H1 (cell line): ENCODE results near the gene NDUFB2. TPM values are rescaled to one million over a fixed set of nuclear protein-coding genes. Genes with fewer than 3 reads are reported as not detected.

Source experiments
- CTCF ChIA-PET: fragments of 300-600 bp; sonication (Branson Sonifier 250); formaldehyde crosslinking; loops from one replicate; lab custom pipeline; 2021; ENCODE audit not compliant: partially characterized antibody; lab: Charles Lee
- POLR2A ChIA-PET: fragments of 300-600 bp; sonication (Branson Sonifier 250); formaldehyde crosslinking; loops from one replicate; lab custom pipeline; 2021; ENCODE audit warnings: inconsistent platforms; ENCODE audit not compliant: partially characterized antibody; lab: Charles Lee
- DNase-seq, 2 experiments: peaks; one replicate each; pipeline versions ENCODE4 v3.0.0 to v3.0.0-alpha.2; 2010 to 2022; ENCODE audit warnings: low spot score in 2 of 2, low read depth in 1 of 2, mixed read lengths in 1 of 2
- FAIRE-seq: peaks from 2 replicates; lab custom pipeline; 2011; peaks lifted over from hg19 to GRCh38; lab: Jason Lieb, UNC
- H2AFZ ChIP-seq: 2 replicates; pipeline ENCODE4 v1.8.1; 2012; ENCODE audit warnings: low read length, inconsistent platforms
- H2AK5ac ChIP-seq: 2 replicates; pipeline ENCODE4 v1.6.1; 2013; ENCODE audit warnings: low read depth, low read length
- H2BK120ac ChIP-seq: replicated peaks from 2 replicates; pipeline ENCODE3; 2013; ENCODE audit warnings: low read depth, low read length, inconsistent platforms
- H2BK12ac ChIP-seq: 2 replicates; pipeline ENCODE4 v1.6.1; 2013; ENCODE audit warnings: low read depth, low read length
- H2BK15ac ChIP-seq: 2 replicates; pipeline ENCODE4 v1.6.1; 2013; ENCODE audit warnings: low read length
- H2BK20ac ChIP-seq: 2 replicates; pipeline ENCODE4 v1.6.1; 2013; ENCODE audit warnings: low read length
- H2BK5ac ChIP-seq: 2 replicates; pipeline ENCODE4 v1.6.1; 2013; ENCODE audit warnings: low read depth, low read length
- H3K14ac ChIP-seq: 2 replicates; pipeline ENCODE4 v1.6.1; 2013; ENCODE audit warnings: inconsistent platforms; ENCODE audit not compliant: insufficient read length
- H3K18ac ChIP-seq: 2 replicates; pipeline ENCODE4 v1.6.1; 2013; ENCODE audit warnings: low read length; ENCODE audit errors: extremely low read depth
- H3K23ac ChIP-seq: 2 replicates; pipeline ENCODE4 v1.6.1; 2013; ENCODE audit warnings: inconsistent platforms; ENCODE audit not compliant: insufficient read length
- H3K23me2 ChIP-seq: 2 replicates; pipeline ENCODE4 v1.6.1; 2013; ENCODE audit warnings: low read depth, low read length
- H3K27ac ChIP-seq: 2 replicates; pipeline ENCODE4 v1.6.1; 2011; ENCODE audit warnings: low read depth, low read length, inconsistent platforms
- H3K27me3 ChIP-seq, 4 experiments: replicated peaks in 1 of 4; 1 replicate in 1 of 4; 2 replicates in 3 of 4; pipeline versions ENCODE4 v1.6.1 to v1.8.1; 2011 to 2013; ENCODE audit warnings: low read length in 3 of 4, mild to moderate bottlenecking in 3 of 4, inconsistent platforms in 2 of 4, mixed read lengths in 2 of 4, moderate library complexity in 1 of 4; ENCODE audit not compliant: control insufficient read depth in 3 of 4, insufficient read depth in 3 of 4; ENCODE audit errors: extremely low read depth in 1 of 4
- H3K36me3 ChIP-seq, 4 experiments: 2 replicates each; pipeline versions ENCODE4 v1.6.1 to v1.8.1; 2011 to 2013; ENCODE audit warnings: mild to moderate bottlenecking in 4 of 4, low read length in 3 of 4, moderate library complexity in 2 of 4, control low read depth in 1 of 4, inconsistent platforms in 1 of 4; ENCODE audit not compliant: insufficient read depth in 4 of 4, control insufficient read depth in 2 of 4
- H3K4ac ChIP-seq: replicated peaks from 2 replicates; pipeline ENCODE3; 2013; ENCODE audit warnings: low read length, low read depth, mixed read lengths, inconsistent platforms; ENCODE audit not compliant: insufficient read length
- H3K4me1 ChIP-seq, 4 experiments: replicated peaks in 1 of 4; 1 replicate in 1 of 4; 2 replicates in 3 of 4; pipeline versions ENCODE4 v1.6.1 to v1.8.1; 2011 to 2013; ENCODE audit warnings: low read length in 3 of 4, inconsistent platforms in 2 of 4, mixed read lengths in 1 of 4; ENCODE audit not compliant: insufficient read depth in 4 of 4, control insufficient read depth in 3 of 4
- H3K4me2 ChIP-seq, 2 experiments: 2 replicates each; pipeline versions ENCODE4 v1.6.1 to v1.8.1; 2011 to 2013; ENCODE audit warnings: low read depth in 2 of 2, low read length in 2 of 2, control low read depth in 1 of 2, inconsistent platforms in 1 of 2, mild to moderate bottlenecking in 1 of 2; ENCODE audit not compliant: insufficient read depth in 1 of 2
- H3K4me3 ChIP-seq, 4 experiments: fragments of 200-600, 300-600 bp in 1 of 4; sonication (generic), shearing (Covaris generic), sonication (Bioruptor Twin) in 1 of 4; 2 replicates each; pipeline versions ENCODE4 v1.5.1 to v1.8.1; 2011 to 2016; ENCODE audit warnings: low read length in 4 of 4, low read depth in 3 of 4, control low read depth in 2 of 4, inconsistent platforms in 2 of 4, mild to moderate bottlenecking in 2 of 4, mixed read lengths in 1 of 4, moderate library complexity in 1 of 4; ENCODE audit not compliant: insufficient read depth in 2 of 4; ENCODE audit errors: extremely low read depth in 1 of 4
- H3K56ac ChIP-seq: replicated peaks from 2 replicates; pipeline ENCODE3; 2013; ENCODE audit warnings: low read depth, mild to moderate bottlenecking, mixed read lengths, low read length, inconsistent platforms; ENCODE audit not compliant: insufficient read length
- H3K79me1 ChIP-seq: 2 replicates; pipeline ENCODE4 v1.6.1; 2013; ENCODE audit warnings: low read depth, low read length, control low read depth
- H3K79me2 ChIP-seq, 2 experiments: 2 replicates each; pipeline versions ENCODE4 v1.6.1 to v1.8.1; 2012 to 2013; ENCODE audit warnings: low read length in 2 of 2, mild to moderate bottlenecking in 2 of 2, inconsistent platforms in 1 of 2; ENCODE audit not compliant: insufficient read depth in 2 of 2, control insufficient read depth in 1 of 2
- H3K9ac ChIP-seq, 4 experiments: replicated peaks in 1 of 4; 1 replicate in 1 of 4; 2 replicates in 3 of 4; pipeline versions ENCODE4 v1.6.1 to v1.8.1; 2011 to 2013; ENCODE audit warnings: low read depth in 3 of 4, low read length in 3 of 4, control low read depth in 2 of 4, mild to moderate bottlenecking in 2 of 4, moderate library complexity in 2 of 4, inconsistent platforms in 1 of 4; ENCODE audit errors: extremely low read depth in 1 of 4
- H3K9me3 ChIP-seq, 2 experiments: 2 replicates each; pipeline versions ENCODE4 v1.6.1 to v1.8.1; 2012 to 2013; ENCODE audit warnings: mild to moderate bottlenecking in 2 of 2, moderate library complexity in 2 of 2, control low read depth in 1 of 2, inconsistent platforms in 1 of 2, low read depth in 1 of 2, low read length in 1 of 2, mixed read lengths in 1 of 2; ENCODE audit not compliant: insufficient read depth in 2 of 2
- H4K20me1 ChIP-seq, 2 experiments: replicated peaks in 1 of 2; 2 replicates each; pipeline versions ENCODE3 to v1.8.1; 2011 to 2013; ENCODE audit warnings: inconsistent platforms in 2 of 2, low read length in 2 of 2, mild to moderate bottlenecking in 1 of 2; ENCODE audit not compliant: insufficient read depth in 2 of 2, control insufficient read depth in 1 of 2
- H4K5ac ChIP-seq: 2 replicates; pipeline ENCODE4 v1.6.1; 2013; ENCODE audit warnings: low read length, low read depth, mixed read lengths, inconsistent platforms; ENCODE audit not compliant: insufficient read length
- H4K8ac ChIP-seq: 2 replicates; pipeline ENCODE4 v1.8.0; 2013; ENCODE audit warnings: mild to moderate bottlenecking, moderate library complexity, low read length, inconsistent platforms; ENCODE audit not compliant: insufficient read depth; ENCODE audit errors: extremely low read depth
- H4K91ac ChIP-seq: replicated peaks from 2 replicates; pipeline ENCODE3; 2013; ENCODE audit warnings: low read length, mixed read lengths, inconsistent platforms; ENCODE audit not compliant: insufficient read length
- ASH2L ChIP-seq: fragments of 200-600, 300-600 bp; sonication (generic); IDR thresholded peaks from one replicate; pipeline ENCODE4 v1.7.1; 2017; ENCODE audit warnings: low read length
- EP300 ChIP-seq, 2 experiments: IDR thresholded peaks; 1 replicate in 1 of 2; 2 replicates in 1 of 2; pipeline ENCODE4 v1.6.1; 2011 to 2012; ENCODE audit warnings: low read depth in 2 of 2, low read length in 2 of 2, mild to moderate bottlenecking in 2 of 2, borderline replicate concordance in 1 of 2, inconsistent platforms in 1 of 2, moderate library complexity in 1 of 2
- FOSL1 ChIP-seq: IDR thresholded peaks from 2 replicates; pipeline ENCODE4 v1.6.1; 2011; ENCODE audit warnings: mild to moderate bottlenecking, low read depth, low read length, moderate library complexity; ENCODE audit not compliant: insufficient read depth
- KDM4A ChIP-seq: IDR thresholded peaks from one replicate; pipeline ENCODE4 v1.7.1; 2012; ENCODE audit warnings: low read depth, mild to moderate bottlenecking, moderate library complexity, low read length, inconsistent platforms; ENCODE audit not compliant: severe bottlenecking
- SP4 ChIP-seq: IDR thresholded peaks from 2 replicates; pipeline ENCODE4 v1.6.1; 2012; ENCODE audit warnings: low read length, inconsistent platforms
- WGBS, 2 experiments: shearing (Covaris generic) in 1 of 2; methylation state at CpG; one replicate each; pipeline versions ENCODE4 v1.1.6 to v1.1.7; 2013 to 2015; ENCODE audit warnings: low lambda C conversion rate in 2 of 2, mixed read lengths in 2 of 2, inconsistent platforms in 1 of 2, low coverage in 1 of 2, missing lambda C conversion rate in 1 of 2; ENCODE audit not compliant: insufficient replicate concordance in 2 of 2, insufficient coverage in 1 of 2, insufficient read length in 1 of 2; ENCODE audit errors: extremely low coverage in 1 of 2, missing lambda C conversion rate in 1 of 2; 5-methylcytosine and 5-hydroxymethylcytosine counted together
- polyA plus RNA-seq, 7 experiments: library from polyadenylated mRNA; depleted of rRNA in 3 of 7; stranded (reverse) in 5 of 7; unstranded in 2 of 7; fragments of >200 nt in 5 of 7; fragments of 200-250 nt in 2 of 7; gene quantifications; 1 replicate in 5 of 7; 2 replicates in 1 of 7; 4 replicates in 1 of 7; pipeline versions ENCODE4 v1.2.1 to v1.2.3, GENCODE V29; 2011 to 2013; ENCODE audit warnings: missing spikeins in 2 of 7, mixed read lengths in 2 of 7
- total RNA-seq: library from RNA; stranded (reverse); fragmentation: NEBNext Ultra II Directional; extraction: Animal tissue kit (Norgen Biotek cat#: 25700); gene quantifications from 2 replicates; pipeline ENCODE4 v1.2.1, GENCODE V29; 2021

Gene NDUFB2
- total and polyA plus RNA-seq, 2 of the 8 experiments (the other 6 are each of a cell fraction or from before 2014, with no cell fraction given): 168 to 881 TPM

GRCh38 chr7:140677496-140677895 lies 19.0 kb upstream of the NDUFB2 start:
- H2BK120ac ChIP-seq: no peak overlapping the region
- no peak overlapping the region for H2BK12ac ChIP-seq
- no peak for DNase-seq
- no peaks in the 10 kb centered on the region for H3K9me3 ChIP-seq
- no peak overlapping the region for H2BK20ac ChIP-seq
- ChIA-PET CTCF (interaction anchor here (0.9 to 4.5 kb wide), 4 partner anchors 8 to 332 kb away, joined by 3 to 38 read pairs (median 13); no protein-coding TSS in a partner anchor), POLR2A (no interaction called here)
- H3K4me3 ChIP-seq: no peak overlapping the region
- H4K8ac ChIP-seq: no peak overlapping the region
- no peak overlapping the region for H2AK5ac ChIP-seq
- H2AFZ ChIP-seq: no peak overlapping the region
- H3K23me2 ChIP-seq: peaks cover 5% of the 10 kb centered on the region; the same call in 1 of the 2 replicates
- H3K79me1 ChIP-seq: no peaks in the 10 kb centered on the region
- no peak overlapping the region for H4K5ac ChIP-seq
- H3K27me3 ChIP-seq: peaks cover 0 to 8% (median 2%) of the 10 kb centered on the region in 4 experiments; a peak in 3 of 7 replicates
- H4K20me1 ChIP-seq: no peaks in the 10 kb centered on the region
- no peak overlapping the region for H4K91ac ChIP-seq
- no peaks in the 10 kb centered on the region for H3K36me3 ChIP-seq
- H3K4me1 ChIP-seq: no peaks in the 10 kb centered on the region; a peak in 3 of 7 replicates
- H2BK5ac ChIP-seq: no peak overlapping the region
- no peaks in the 10 kb centered on the region for H3K79me2 ChIP-seq
- 91% methylated on average over 3 of the region's 3 CpGs; no CpG with 5 or more reads in 1 of the 2 experiments for WGBS, 2 experiments
- FAIRE-seq: no peak
- no peak overlapping the region for H3K4me2 ChIP-seq
- H3K18ac ChIP-seq: no peak overlapping the region
- no peak overlapping the region for H3K27ac ChIP-seq
- no peak overlapping the region for H3K23ac ChIP-seq
- no peak overlapping the region for H3K14ac ChIP-seq
- no peak overlapping the region for H3K56ac ChIP-seq
- no peak overlapping the region for H3K4ac ChIP-seq
- no peak overlapping the region for H3K9ac ChIP-seq
- no peak overlapping the region for H2BK15ac ChIP-seq
- TF ChIP-seq EP300 (IDR thresholded peaks at IDR 0.05; ENCODE audit: borderline replicate concordance in 1 of 2, low read depth in 2 of 2, low read length in 2 of 2) (no peak), SP4 (no peak), ASH2L (no peak), KDM4A (no peak), FOSL1 (no peak)
